SK-N-SH treated with all-trans-retinoic acid at 6 μM for 48 hours (cell line): ENCODE data around the gene TOM1.

Source experiments
- ATAC-seq: fragments of 200-7000 bp; cut with Tn5 transposase; 3 replicates; pipeline ENCODE4 v1.9.1; 2020; ENCODE audit warnings: mild to moderate bottlenecking, moderate library complexity
- BACH2 ChIP-seq: fragments of 250-450 bp; sonication (Bioruptor Pico); IDR thresholded peaks from 2 replicates; pipeline ENCODE4 v1.9.0; 2021; ENCODE audit warnings: mild to moderate bottlenecking, borderline replicate concordance
- CREB5 ChIP-seq: fragments of 250-450 bp; sonication (Bioruptor Pico); IDR thresholded peaks from 2 replicates; pipeline ENCODE4 v1.5.1; 2020; ENCODE audit warnings: low read depth, mild to moderate bottlenecking, moderate library complexity
- CSDC2 ChIP-seq: fragments of 250-450 bp; sonication (Bioruptor Pico); IDR thresholded peaks from 2 replicates; pipeline ENCODE4 v1.5.0; 2020; ENCODE audit warnings: mild to moderate bottlenecking, moderate library complexity
- CSRNP3 ChIP-seq: fragments of 250-450 bp; sonication (Bioruptor Pico); IDR thresholded peaks from 2 replicates; pipeline ENCODE4 v1.5.1; 2021; ENCODE audit warnings: mild to moderate bottlenecking, moderate library complexity
- ESRRG ChIP-seq: fragments of 250-450 bp; sonication (Bioruptor Pico); IDR thresholded peaks from 2 replicates; pipeline ENCODE4 v1.6.1; 2021; ENCODE audit warnings: mild to moderate bottlenecking
- GLIS3 ChIP-seq: fragments of 250-450 bp; sonication (Bioruptor Pico); IDR thresholded peaks from 2 replicates; pipeline ENCODE4 v1.5.0; 2020; ENCODE audit warnings: mild to moderate bottlenecking, moderate library complexity
- ISL1 ChIP-seq: fragments of 250-450 bp; sonication (Bioruptor Pico); IDR thresholded peaks from 2 replicates; pipeline ENCODE4 v2.1.2; 2022; ENCODE audit warnings: mild to moderate bottlenecking, moderate library complexity
- OSR1 ChIP-seq: fragments of 250-450 bp; sonication (Bioruptor Pico); IDR thresholded peaks from 2 replicates; pipeline ENCODE4 v1.8.0; 2022; ENCODE audit warnings: moderate library complexity, mild to moderate bottlenecking, inconsistent platforms
- PPARA ChIP-seq: fragments of 250-450 bp; sonication (Bioruptor Pico); IDR thresholded peaks from 2 replicates; pipeline ENCODE4 v1.5.0; 2020; ENCODE audit warnings: mild to moderate bottlenecking, borderline replicate concordance
- SNAI2 ChIP-seq: fragments of 250-450 bp; sonication (Bioruptor Pico); IDR thresholded peaks from 2 replicates; pipeline ENCODE4 v1.5.0; 2020; ENCODE audit warnings: mild to moderate bottlenecking, moderate library complexity
- TOX ChIP-seq: fragments of 250-450 bp; sonication (Bioruptor Pico); IDR thresholded peaks from 2 replicates; pipeline ENCODE4 v1.8.0; 2021; ENCODE audit warnings: mild to moderate bottlenecking, moderate library complexity, borderline replicate concordance
- TSHZ2 ChIP-seq: fragments of 250-450 bp; sonication (Bioruptor Pico); IDR thresholded peaks from 2 replicates; pipeline ENCODE4 v1.5.0; 2020; ENCODE audit warnings: mild to moderate bottlenecking, moderate library complexity
- ZC3H10 ChIP-seq: fragments of 250-450 bp; sonication (Bioruptor Pico); IDR thresholded peaks from 2 replicates; pipeline ENCODE4 v1.5.1; 2021; ENCODE audit warnings: mild to moderate bottlenecking, moderate library complexity
- ZFP3 ChIP-seq: fragments of 250-450 bp; sonication (Bioruptor Pico); IDR thresholded peaks from 2 replicates; pipeline ENCODE4 v1.5.0; 2020; ENCODE audit warnings: mild to moderate bottlenecking, moderate library complexity
- ZFP30 ChIP-seq: fragments of 450-650 bp; formaldehyde crosslinking; IDR thresholded peaks from 2 replicates; pipeline ENCODE4 v1.5.0; 2022; ENCODE audit warnings: mild to moderate bottlenecking, moderate library complexity
- ZNF565 ChIP-seq: fragments of 450-650 bp; formaldehyde crosslinking; conservative IDR thresholded peaks from 2 replicates; pipeline ENCODE4 v1.5.0; 2020; ENCODE audit warnings: low read depth, mild to moderate bottlenecking, moderate library complexity
- ZNF70 ChIP-seq: fragments of 450-650 bp; formaldehyde crosslinking; IDR thresholded peaks from 2 replicates; pipeline ENCODE4 v1.5.0; 2020; ENCODE audit warnings: mild to moderate bottlenecking, moderate library complexity
- ZNF8 ChIP-seq: fragments of 450-650 bp; formaldehyde crosslinking; IDR thresholded peaks from 2 replicates; pipeline ENCODE4 v1.5.0; 2020; ENCODE audit warnings: mild to moderate bottlenecking, moderate library complexity
- TF ChIP-seq, protein P1 (sequence below): fragments of 250-450 bp; sonication (Bioruptor Pico); IDR thresholded peaks from 2 replicates; pipeline ENCODE4 v1.8.0; 2021; ENCODE audit warnings: low read depth, mild to moderate bottlenecking, moderate library complexity, borderline replicate concordance
- TF ChIP-seq, protein P2 (sequence below): fragments of 250-450 bp; sonication (Bioruptor Pico); IDR thresholded peaks from 2 replicates; pipeline ENCODE4 v1.8.0; 2020; ENCODE audit warnings: mild to moderate bottlenecking, moderate library complexity, borderline replicate concordance

TOM1 gene

GRCh38 chr22:35299673-35300499 lies at the start of gene TOM1:
Gene TOM1, plus strand, starts transcription at chr22:35299894. Its CDS starts 35 bp downstream, at chr22:35299929.
- peak; percentile 97 for ATAC-seq
- TF ChIP-seq GLIS3: 0 out of 2 replicates have a peak, but pooled peaks have one; percentile 63
- TF ChIP-seq TSHZ2 (CRISPR knock-in tag): 0 out of 2 replicates have a peak, but pooled peaks have one; percentile 18
- no peak for TF ChIP-seq ZFP30 (CRISPR knock-in tag)
- no peak for TF ChIP-seq CREB5 (CRISPR knock-in tag)
- TF ChIP-seq OSR1: no peak

DNA sequence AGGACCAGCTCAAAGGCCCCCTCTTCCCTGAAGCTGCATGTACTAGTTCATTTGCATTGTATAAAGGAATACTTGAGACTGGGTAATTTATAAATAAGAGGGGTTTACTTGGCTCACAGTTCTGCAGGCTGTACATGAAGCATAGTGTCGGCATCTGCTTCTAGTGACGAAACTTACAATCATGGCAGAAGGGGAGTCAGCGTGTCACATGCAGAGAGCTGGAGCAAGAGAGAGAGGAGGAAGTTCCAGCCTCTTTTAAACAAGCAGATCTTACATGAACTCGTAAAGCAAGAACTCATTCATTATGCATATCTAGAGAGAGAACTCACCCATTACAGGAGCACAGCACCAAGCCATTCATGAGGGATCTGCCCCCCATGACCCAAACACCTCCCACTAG lies 49.5 kb upstream of the TOM1 start:
- TF ChIP-seq CREB5 (CRISPR knock-in tag) (no peak), ZNF70 (CRISPR knock-in tag) (no peak), GLIS3 (no peak), BACH2 (no peak), SNAI2 (no peak), CSDC2 (CRISPR knock-in tag) (no peak)
- no peak for ATAC-seq

DNA sequence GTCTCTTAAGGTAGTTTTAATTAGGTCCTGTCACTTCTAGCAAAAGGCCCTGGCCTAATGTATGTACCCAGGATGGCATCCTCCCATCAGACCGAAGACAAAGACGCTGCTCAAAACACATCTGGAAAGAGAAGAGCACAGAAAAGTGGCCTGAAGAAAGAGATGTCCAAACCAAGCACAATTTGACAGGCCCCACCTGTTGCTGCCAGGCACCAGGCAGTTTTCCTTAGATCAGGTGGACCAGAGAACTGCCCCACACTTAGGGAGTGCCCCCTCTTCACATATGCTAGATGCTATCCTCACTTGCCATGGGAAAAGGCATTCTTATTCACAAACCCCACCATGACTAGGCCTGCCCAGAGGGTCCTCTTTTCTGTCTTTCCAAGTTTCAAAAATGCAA lies 45.7 kb upstream of the TOM1 start:
- TF ChIP-seq TOX (CRISPR knock-in tag) (no peak), CSRNP3 (no peak), ZFP30 (CRISPR knock-in tag) (no peak), SNAI2 (no peak), ZNF565 (CRISPR knock-in tag) (no peak), ZFP3 (CRISPR knock-in tag) (no peak), ISL1 (CRISPR knock-in tag) (no peak), ZNF70 (CRISPR knock-in tag) (no peak)
- TF ChIP-seq, protein P1, sequence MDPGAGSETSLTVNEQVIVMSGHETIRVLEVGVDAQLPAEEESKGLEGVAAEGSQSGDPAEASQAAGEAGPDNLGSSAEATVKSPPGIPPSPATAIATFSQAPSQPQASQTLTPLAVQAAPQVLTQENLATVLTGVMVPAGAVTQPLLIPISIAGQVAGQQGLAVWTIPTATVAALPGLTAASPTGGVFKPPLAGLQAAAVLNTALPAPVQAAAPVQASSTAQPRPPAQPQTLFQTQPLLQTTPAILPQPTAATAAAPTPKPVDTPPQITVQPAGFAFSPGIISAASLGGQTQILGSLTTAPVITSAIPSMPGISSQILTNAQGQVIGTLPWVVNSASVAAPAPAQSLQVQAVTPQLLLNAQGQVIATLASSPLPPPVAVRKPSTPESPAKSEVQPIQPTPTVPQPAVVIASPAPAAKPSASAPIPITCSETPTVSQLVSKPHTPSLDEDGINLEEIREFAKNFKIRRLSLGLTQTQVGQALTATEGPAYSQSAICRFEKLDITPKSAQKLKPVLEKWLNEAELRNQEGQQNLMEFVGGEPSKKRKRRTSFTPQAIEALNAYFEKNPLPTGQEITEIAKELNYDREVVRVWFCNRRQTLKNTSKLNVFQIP: no peak
- TF ChIP-seq, all 23 proteins: peak for 0
- no peak for ATAC-seq

- ATAC-seq: peak; percentile 65
- TF ChIP-seq TOX (CRISPR knock-in tag) (no peak), ZNF8 (CRISPR knock-in tag) (no peak), GLIS3 (no peak), BACH2 (no peak), SNAI2 (no peak), ZFP3 (CRISPR knock-in tag) (no peak), OSR1 (no peak), ZNF565 (CRISPR knock-in tag) (no peak), CREB5 (CRISPR knock-in tag) (no peak), ZNF70 (CRISPR knock-in tag) (no peak), ZC3H10 (CRISPR knock-in tag) (no peak), PPARA (CRISPR knock-in tag) (no peak), ESRRG (no peak)
- TF ChIP-seq, protein P1: no peak
- TF ChIP-seq, protein P2, sequence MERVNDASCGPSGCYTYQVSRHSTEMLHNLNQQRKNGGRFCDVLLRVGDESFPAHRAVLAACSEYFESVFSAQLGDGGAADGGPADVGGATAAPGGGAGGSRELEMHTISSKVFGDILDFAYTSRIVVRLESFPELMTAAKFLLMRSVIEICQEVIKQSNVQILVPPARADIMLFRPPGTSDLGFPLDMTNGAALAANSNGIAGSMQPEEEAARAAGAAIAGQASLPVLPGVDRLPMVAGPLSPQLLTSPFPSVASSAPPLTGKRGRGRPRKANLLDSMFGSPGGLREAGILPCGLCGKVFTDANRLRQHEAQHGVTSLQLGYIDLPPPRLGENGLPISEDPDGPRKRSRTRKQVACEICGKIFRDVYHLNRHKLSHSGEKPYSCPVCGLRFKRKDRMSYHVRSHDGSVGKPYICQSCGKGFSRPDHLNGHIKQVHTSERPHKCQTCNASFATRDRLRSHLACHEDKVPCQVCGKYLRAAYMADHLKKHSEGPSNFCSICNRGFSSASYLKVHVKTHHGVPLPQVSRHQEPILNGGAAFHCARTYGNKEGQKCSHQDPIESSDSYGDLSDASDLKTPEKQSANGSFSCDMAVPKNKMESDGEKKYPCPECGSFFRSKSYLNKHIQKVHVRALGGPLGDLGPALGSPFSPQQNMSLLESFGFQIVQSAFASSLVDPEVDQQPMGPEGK (CRISPR knock-in tag): no peak
- TF ChIP-seq, all 23 proteins: peak for 0
Measured at GRCh38 chr22:35257002-35257320, 42.7 kb upstream of the TOM1 start.
